Karpas-422 (cell line): ENCODE results near the gene PRKG2. TPM values are rescaled to one million over a fixed set of nuclear protein-coding genes. Genes with fewer than 3 reads are reported as not detected.

Experiments
- DNase-seq: peaks from one replicate; pipeline ENCODE4 v3.0.0-alpha.2; 2015
- H2AFZ ChIP-seq: fragments of 200-600 bp; sonication (generic); 2 replicates; pipeline ENCODE4 v1.6.1; 2014; ENCODE audit warnings: antibody characterized with exemption, low read length, mixed read lengths
- H3K27ac ChIP-seq: fragments of 200-600 bp; sonication (generic); 2 replicates; pipeline ENCODE4 v1.5.1; 2014; ENCODE audit warnings: mild to moderate bottlenecking, low read length, moderate library complexity
- H3K27me3 ChIP-seq: fragments of 200-600 bp; sonication (generic); 2 replicates; pipeline ENCODE4 v1.6.1; 2014; ENCODE audit warnings: low read length, mixed read lengths
- H3K36me3 ChIP-seq: fragments of 200-600 bp; sonication (generic); 2 replicates; pipeline ENCODE4 v1.6.1; 2014; ENCODE audit warnings: low read length, mixed read lengths; ENCODE audit not compliant: insufficient read depth
- H3K4me1 ChIP-seq: fragments of 200-600 bp; sonication (generic); 2 replicates; pipeline ENCODE4 v1.6.1; 2014; ENCODE audit warnings: mild to moderate bottlenecking, low read length, mixed read lengths
- H3K4me2 ChIP-seq: fragments of 200-600 bp; sonication (generic); 2 replicates; pipeline ENCODE4 v1.6.1; 2014; ENCODE audit warnings: low read length, low read depth, mild to moderate bottlenecking; ENCODE audit not compliant: poor library complexity, severe bottlenecking
- H3K4me3 ChIP-seq: fragments of 200-600 bp; sonication (generic); 2 replicates; pipeline ENCODE4 v1.5.1; 2014; ENCODE audit warnings: mild to moderate bottlenecking, antibody characterized with exemption, low read length, mixed read lengths
- H3K79me2 ChIP-seq: fragments of 200-600 bp; sonication (generic); 2 replicates; pipeline ENCODE4 v1.6.1; 2014; ENCODE audit warnings: mild to moderate bottlenecking, low read length, mixed read lengths
- H3K9ac ChIP-seq: fragments of 200-600 bp; sonication (generic); 2 replicates; pipeline ENCODE4 v1.6.0; 2014; ENCODE audit warnings: low read length
- H3K9me2 ChIP-seq: fragments of 200-600 bp; sonication (generic), shearing (Covaris generic); replicated peaks from 2 replicates; pipeline ENCODE4 v1.6.0; 2014; ENCODE audit warnings: mild to moderate bottlenecking, low read length, moderate library complexity; ENCODE audit not compliant: insufficient read depth
- H3K9me3 ChIP-seq: fragments of 300-700, 200-600 bp; sonication (generic); 2 replicates; pipeline ENCODE4 v1.6.1; 2014; ENCODE audit warnings: low read length, mixed read lengths
- H4K20me1 ChIP-seq: fragments of 200-600 bp; sonication (generic); 2 replicates; pipeline ENCODE4 v1.6.1; 2014; ENCODE audit warnings: mild to moderate bottlenecking, antibody characterized with exemption, low read length, low read depth; ENCODE audit not compliant: insufficient read depth
- total RNA-seq: library from RNA; depleted of rRNA; stranded (reverse); fragments of >200 nt; shearing (Covaris generic); gene quantifications from 2 replicates; pipeline ENCODE4 v1.2.3, GENCODE V29; 2014; ENCODE audit warnings: low replicate concordance

PRKG2 gene
- total RNA-seq, 1 experiment from 2014 or later = not detected

- no peaks in the 10 kb centered on the region for H3K79me2 ChIP-seq
- no peaks in the 10 kb centered on the region for H3K27me3 ChIP-seq
- no peaks in the 10 kb centered on the region for H3K4me1 ChIP-seq
- no peaks in the 10 kb centered on the region for H3K9me3 ChIP-seq
- no peak overlapping the region for H2AFZ ChIP-seq
- H3K4me3 ChIP-seq = no peak overlapping the region
- H3K4me2 ChIP-seq = no peak overlapping the region
- no peak for DNase-seq
- no peaks in the 10 kb centered on the region for H3K9me2 ChIP-seq
- H3K9ac ChIP-seq = no peak overlapping the region
- no peaks in the 10 kb centered on the region for H4K20me1 ChIP-seq
- H3K27ac ChIP-seq = no peak overlapping the region
- no peaks in the 10 kb centered on the region for H3K36me3 ChIP-seq
These were observed 6.5 kb upstream of the PRKG2 start for GRCh38 chr4:81221303-81222081.

- Histone ChIP-seq H3K36me3 (no peaks in the 10 kb centered on the region), H3K79me2 (no peaks in the 10 kb centered on the region), H3K9ac (no peak overlapping the region), H3K4me3 (no peak overlapping the region), H3K4me2 (no peak overlapping the region), H3K4me1 (no peaks in the 10 kb centered on the region), H3K27ac (no peak overlapping the region), H3K27me3 (no peaks in the 10 kb centered on the region), H4K20me1 (no peaks in the 10 kb centered on the region), H2AFZ (no peak overlapping the region), H3K9me3 (no peaks in the 10 kb centered on the region), H3K9me2 (no peaks in the 10 kb centered on the region)
- no peak for DNase-seq
These were observed 5.2 kb upstream of the PRKG2 start for GRCh38 chr4:81220271-81220670.

GRCh38 chr4:81218206-81218605, 3.2 kb upstream of the PRKG2 start:
- no peak overlapping the region for H3K27ac ChIP-seq
- no peak overlapping the region for H3K4me2 ChIP-seq
- no peaks in the 10 kb centered on the region for H3K36me3 ChIP-seq
- no peaks in the 10 kb centered on the region for H3K27me3 ChIP-seq
- H2AFZ ChIP-seq = no peak overlapping the region
- H3K9me2 ChIP-seq = no peaks in the 10 kb centered on the region
- no peak overlapping the region for H3K9ac ChIP-seq
- no peaks in the 10 kb centered on the region for H4K20me1 ChIP-seq
- no peaks in the 10 kb centered on the region for H3K9me3 ChIP-seq
- DNase-seq = no peak
- no peaks in the 10 kb centered on the region for H3K4me1 ChIP-seq
- no peak overlapping the region for H3K4me3 ChIP-seq
- no peaks in the 10 kb centered on the region for H3K79me2 ChIP-seq

- H3K4me2 ChIP-seq = no peak overlapping the region
- H3K9me2 ChIP-seq = no peaks in the 10 kb centered on the region
- no peaks in the 10 kb centered on the region for H3K36me3 ChIP-seq
- DNase-seq = no peak
- no peaks in the 10 kb centered on the region for H3K27me3 ChIP-seq
- no peak overlapping the region for H3K9ac ChIP-seq
- H3K27ac ChIP-seq = no peak overlapping the region
- H3K4me3 ChIP-seq = no peak overlapping the region
- H2AFZ ChIP-seq = no peak overlapping the region
- H3K79me2 ChIP-seq = no peaks in the 10 kb centered on the region
- H3K4me1 ChIP-seq = no peaks in the 10 kb centered on the region
- H3K9me3 ChIP-seq = no peaks in the 10 kb centered on the region
- H4K20me1 ChIP-seq = no peaks in the 10 kb centered on the region
These were observed 2.8 kb upstream of the PRKG2 start for GRCh38 chr4:81217779-81218178.

GRCh38 chr4:81215931-81216330, 909 bp upstream of the PRKG2 start:
- H3K27me3 ChIP-seq = no peaks in the 10 kb centered on the region
- no peaks in the 10 kb centered on the region for H3K79me2 ChIP-seq
- no peak overlapping the region for H3K9ac ChIP-seq
- no peak overlapping the region for H2AFZ ChIP-seq
- no peak for DNase-seq
- no peak overlapping the region for H3K4me3 ChIP-seq
- no peak overlapping the region for H3K4me2 ChIP-seq
- no peak overlapping the region for H3K27ac ChIP-seq
- no peaks in the 10 kb centered on the region for H3K9me3 ChIP-seq
- no peaks in the 10 kb centered on the region for H4K20me1 ChIP-seq
- no peaks in the 10 kb centered on the region for H3K4me1 ChIP-seq
- H3K36me3 ChIP-seq = no peaks in the 10 kb centered on the region
- no peaks in the 10 kb centered on the region for H3K9me2 ChIP-seq

GRCh38 chr4:81214144-81214880, 710 bp downstream of the PRKG2 start:
- Histone ChIP-seq H3K36me3 (no peaks in the 10 kb centered on the region), H3K79me2 (no peaks in the 10 kb centered on the region), H3K9me3 (no peaks in the 10 kb centered on the region), H3K9ac (no peak overlapping the region), H4K20me1 (no peaks in the 10 kb centered on the region), H3K27ac (no peak overlapping the region), H3K4me1 (no peaks in the 10 kb centered on the region), H3K4me2 (no peak overlapping the region), H2AFZ (no peak overlapping the region), H3K4me3 (no peak overlapping the region), H3K27me3 (no peaks in the 10 kb centered on the region), H3K9me2 (no peaks in the 10 kb centered on the region)
- no peak for DNase-seq

- no peaks in the 10 kb centered on the region for H3K36me3 ChIP-seq
- H3K27ac ChIP-seq = no peak overlapping the region
- DNase-seq = no peak
- H2AFZ ChIP-seq = no peak overlapping the region
- H3K4me1 ChIP-seq = no peaks in the 10 kb centered on the region
- H3K9me2 ChIP-seq = no peaks in the 10 kb centered on the region
- H3K9me3 ChIP-seq = no peaks in the 10 kb centered on the region
- no peak overlapping the region for H3K4me3 ChIP-seq
- no peak overlapping the region for H3K4me2 ChIP-seq
- no peaks in the 10 kb centered on the region for H4K20me1 ChIP-seq
- no peaks in the 10 kb centered on the region for H3K79me2 ChIP-seq
- H3K9ac ChIP-seq = no peak overlapping the region
- no peaks in the 10 kb centered on the region for H3K27me3 ChIP-seq
These were observed 1.4 kb downstream of the PRKG2 start for GRCh38 chr4:81213671-81214070.

- H3K79me2 ChIP-seq = no peaks in the 10 kb centered on the region
- no peak overlapping the region for H2AFZ ChIP-seq
- H3K4me2 ChIP-seq = no peak overlapping the region
- H3K9ac ChIP-seq = no peak overlapping the region
- no peak overlapping the region for H3K4me3 ChIP-seq
- no peaks in the 10 kb centered on the region for H3K9me3 ChIP-seq
- no peaks in the 10 kb centered on the region for H3K9me2 ChIP-seq
- H3K27me3 ChIP-seq = no peaks in the 10 kb centered on the region
- H3K4me1 ChIP-seq = no peaks in the 10 kb centered on the region
- no peak for DNase-seq
- no peaks in the 10 kb centered on the region for H4K20me1 ChIP-seq
- no peaks in the 10 kb centered on the region for H3K36me3 ChIP-seq
- H3K27ac ChIP-seq = no peak overlapping the region
These were observed 3.1 kb downstream of the PRKG2 start for GRCh38 chr4:81211956-81212355.
